Measurements from ENCODE around the gene ABLIM2.

Gene ABLIM2

GRCh38 chr4:8200302-8200975, 41.8 kb upstream of the ABLIM2 start:
- Histone ChIP-seq H3K4me1 (ENCODE audit: control insufficient read depth in 2 of 2, insufficient read depth in 2 of 2, low read length in 2 of 2) (peaks cover 25 to 36% of the 10 kb centered on the region in 2 donors), H3K4me3 (ENCODE audit: low read length in 2 of 2) (peak overlapping the region; percentile 54 to 78), H3K36me3 (ENCODE audit: control insufficient read depth in 2 of 2, insufficient read depth in 2 of 2, low read length in 2 of 2) (peaks cover 0 to 1% of the 10 kb centered on the region in 2 donors), H3K27me3 (ENCODE audit: control insufficient read depth in 2 of 2, insufficient read depth in 2 of 2, low read length in 2 of 2) (no peaks in the 10 kb centered on the region), H3K9ac (ENCODE audit: low read depth in 1 of 2, low read length in 2 of 2) (peak overlapping the region; percentile 86 to 90), H3K9me3 (ENCODE audit: control insufficient read depth in 2 of 2, low read length in 2 of 2) (no peaks in the 10 kb centered on the region), H3K27ac (ENCODE audit: low read depth in 2 of 2, low read length in 2 of 2) (peak overlapping the region; percentile 84 to 86)

GRCh38 chr4:8199594-8200301, 41.1 kb upstream of the ABLIM2 start:
- peak overlapping the region; percentile 86 to 90 for H3K9ac ChIP-seq (ENCODE audit: low read depth in 1 of 2, low read length in 2 of 2)
- H3K4me3 ChIP-seq (ENCODE audit: low read length in 2 of 2): peak overlapping the region; percentile 54 to 78
- H3K4me1 ChIP-seq (ENCODE audit: control insufficient read depth in 2 of 2, insufficient read depth in 2 of 2, low read length in 2 of 2): peaks cover 25 to 36% of the 10 kb centered on the region in 2 donors
- no peaks in the 10 kb centered on the region for H3K27me3 ChIP-seq (ENCODE audit: control insufficient read depth in 2 of 2, insufficient read depth in 2 of 2, low read length in 2 of 2)
- H3K9me3 ChIP-seq (ENCODE audit: control insufficient read depth in 2 of 2, low read length in 2 of 2): no peaks in the 10 kb centered on the region
- H3K27ac ChIP-seq (ENCODE audit: low read depth in 2 of 2, low read length in 2 of 2): peak overlapping the region; percentile 84 to 86
- peaks cover 0 to 1% of the 10 kb centered on the region in 2 donors for H3K36me3 ChIP-seq (ENCODE audit: control insufficient read depth in 2 of 2, insufficient read depth in 2 of 2, low read length in 2 of 2)

- no peaks in the 10 kb centered on the region for H3K9me3 ChIP-seq (ENCODE audit: control insufficient read depth in 2 of 2, low read length in 2 of 2)
- peak within 1 kb of the TSS; percentile 84 to 86 for H3K27ac ChIP-seq (ENCODE audit: low read depth in 2 of 2, low read length in 2 of 2)
- H3K9ac ChIP-seq (ENCODE audit: low read depth in 1 of 2, low read length in 2 of 2): peak within 1 kb of the TSS; percentile 86 to 90
- H3K4me1 ChIP-seq (ENCODE audit: control insufficient read depth in 2 of 2, insufficient read depth in 2 of 2, low read length in 2 of 2): peaks cover 25 to 36% of the 10 kb centered on the region in 2 donors
- peak within 1 kb of the TSS; percentile 54 to 78 for H3K4me3 ChIP-seq (ENCODE audit: low read length in 2 of 2)
- H3K36me3 ChIP-seq (ENCODE audit: control insufficient read depth in 2 of 2, insufficient read depth in 2 of 2, low read length in 2 of 2): peaks cover 0 to 1% of the 10 kb centered on the region in 2 donors
- no peaks in the 10 kb centered on the region for H3K27me3 ChIP-seq (ENCODE audit: control insufficient read depth in 2 of 2, insufficient read depth in 2 of 2, low read length in 2 of 2)
Measured at GRCh38 chr4:8198906-8199593, 40.4 kb upstream of the ABLIM2 start, which contains the start of gene SH3TC1. Gene SH3TC1 (plus strand): TSS chr4:8199290. CDS start chr4:8205195, 5,905 bp downstream.

GRCh38 chr4:8198206-8198905, 39.7 kb upstream of the ABLIM2 start:
- Histone ChIP-seq H3K9ac (ENCODE audit: low read depth in 1 of 2, low read length in 2 of 2) (peak overlapping the region; percentile 86 to 90), H3K27ac (ENCODE audit: low read depth in 2 of 2, low read length in 2 of 2) (peak overlapping the region; percentile 67 to 84), H3K36me3 (ENCODE audit: control insufficient read depth in 2 of 2, insufficient read depth in 2 of 2, low read length in 2 of 2) (peaks cover 0 to 1% of the 10 kb centered on the region in 2 donors), H3K9me3 (ENCODE audit: control insufficient read depth in 2 of 2, low read length in 2 of 2) (no peaks in the 10 kb centered on the region), H3K4me1 (ENCODE audit: control insufficient read depth in 2 of 2, insufficient read depth in 2 of 2, low read length in 2 of 2) (peaks cover 25 to 36% of the 10 kb centered on the region in 2 donors), H3K27me3 (ENCODE audit: control insufficient read depth in 2 of 2, insufficient read depth in 2 of 2, low read length in 2 of 2) (no peaks in the 10 kb centered on the region), H3K4me3 (ENCODE audit: low read length in 2 of 2) (peak overlapping the region; percentile 18 to 78)

- no peak overlapping the region for H3K27ac ChIP-seq (ENCODE audit: low read depth in 2 of 2, low read length in 2 of 2)
- peaks cover 0 to 1% of the 10 kb centered on the region in 2 donors for H3K36me3 ChIP-seq (ENCODE audit: control insufficient read depth in 2 of 2, insufficient read depth in 2 of 2, low read length in 2 of 2)
- no peak overlapping the region for H3K9ac ChIP-seq (ENCODE audit: low read depth in 1 of 2, low read length in 2 of 2)
- no peaks in the 10 kb centered on the region for H3K9me3 ChIP-seq (ENCODE audit: control insufficient read depth in 2 of 2, low read length in 2 of 2)
- H3K4me3 ChIP-seq (ENCODE audit: low read length in 2 of 2): no peak overlapping the region
- no peaks in the 10 kb centered on the region for H3K27me3 ChIP-seq (ENCODE audit: control insufficient read depth in 2 of 2, insufficient read depth in 2 of 2, low read length in 2 of 2)
- H3K4me1 ChIP-seq (ENCODE audit: control insufficient read depth in 2 of 2, insufficient read depth in 2 of 2, low read length in 2 of 2): peaks cover 27 to 39% of the 10 kb centered on the region in 2 donors
Measured at GRCh38 chr4:8197521-8197920, 38.9 kb upstream of the ABLIM2 start.

- Histone ChIP-seq H3K9ac (ENCODE audit: low read depth in 1 of 2, low read length in 2 of 2) (no peak overlapping the region), H3K4me1 (ENCODE audit: control insufficient read depth in 2 of 2, insufficient read depth in 2 of 2, low read length in 2 of 2) (peaks cover 27 to 29% of the 10 kb centered on the region in 2 donors), H3K27ac (ENCODE audit: low read depth in 2 of 2, low read length in 2 of 2) (no peak overlapping the region), H3K27me3 (ENCODE audit: control insufficient read depth in 2 of 2, insufficient read depth in 2 of 2, low read length in 2 of 2) (no peaks in the 10 kb centered on the region), H3K9me3 (ENCODE audit: control insufficient read depth in 2 of 2, low read length in 2 of 2) (no peaks in the 10 kb centered on the region), H3K4me3 (ENCODE audit: low read length in 2 of 2) (no peak overlapping the region), H3K36me3 (ENCODE audit: control insufficient read depth in 2 of 2, insufficient read depth in 2 of 2, low read length in 2 of 2) (no peaks in the 10 kb centered on the region)
Measured at GRCh38 chr4:8195841-8196458, 37.3 kb upstream of the ABLIM2 start.

GRCh38 chr4:8195431-8195830, 36.8 kb upstream of the ABLIM2 start:
- no peaks in the 10 kb centered on the region for H3K36me3 ChIP-seq (ENCODE audit: control insufficient read depth in 2 of 2, insufficient read depth in 2 of 2, low read length in 2 of 2)
- peaks cover 27% of the 10 kb centered on the region in 2 donors for H3K4me1 ChIP-seq (ENCODE audit: control insufficient read depth in 2 of 2, insufficient read depth in 2 of 2, low read length in 2 of 2)
- H3K4me3 ChIP-seq (ENCODE audit: low read length in 2 of 2): no peak overlapping the region
- no peak overlapping the region for H3K27ac ChIP-seq (ENCODE audit: low read depth in 2 of 2, low read length in 2 of 2)
- no peaks in the 10 kb centered on the region for H3K27me3 ChIP-seq (ENCODE audit: control insufficient read depth in 2 of 2, insufficient read depth in 2 of 2, low read length in 2 of 2)
- no peak overlapping the region for H3K9ac ChIP-seq (ENCODE audit: low read depth in 1 of 2, low read length in 2 of 2)
- H3K9me3 ChIP-seq (ENCODE audit: control insufficient read depth in 2 of 2, low read length in 2 of 2): no peaks in the 10 kb centered on the region

GRCh38 chr4:8194306-8195242, 36.0 kb upstream of the ABLIM2 start:
- Histone ChIP-seq H3K4me3 (ENCODE audit: low read length in 2 of 2) (no peak overlapping the region), H3K9me3 (ENCODE audit: control insufficient read depth in 2 of 2, low read length in 2 of 2) (no peaks in the 10 kb centered on the region), H3K9ac (ENCODE audit: low read depth in 1 of 2, low read length in 2 of 2) (no peak overlapping the region), H3K36me3 (ENCODE audit: control insufficient read depth in 2 of 2, insufficient read depth in 2 of 2, low read length in 2 of 2) (no peaks in the 10 kb centered on the region), H3K27ac (ENCODE audit: low read depth in 2 of 2, low read length in 2 of 2) (no peak overlapping the region), H3K4me1 (ENCODE audit: control insufficient read depth in 2 of 2, insufficient read depth in 2 of 2, low read length in 2 of 2) (peaks cover 21 to 24% of the 10 kb centered on the region in 2 donors), H3K27me3 (ENCODE audit: control insufficient read depth in 2 of 2, insufficient read depth in 2 of 2, low read length in 2 of 2) (no peaks in the 10 kb centered on the region)

All from mucosa of rectum (tissue), 2 donors.